Keratinocyte (primary cell): ENCODE data around the gene BHLHE23.

Experiments used
- CTCF ChIP-seq, 3 experiments: IDR thresholded peaks in 1 of 3; conservative IDR thresholded peaks in 1 of 3; optimal IDR thresholded peaks in 1 of 3; 2 replicates in 2 of 3; 3 replicates in 1 of 3; pipeline versions ENCODE3 to v1.5.1; 2011; ENCODE audit warnings: low read length in 3 of 3, mild to moderate bottlenecking in 3 of 3, moderate library complexity in 2 of 3, control low read depth in 1 of 3, inconsistent platforms in 1 of 3; ENCODE audit not compliant: insufficient read depth in 2 of 3; ENCODE audit errors: extremely low read depth in 1 of 3
- EZH2 ChIP-seq: IDR thresholded peaks from one replicate; pipeline ENCODE4 v1.6.1; 2012; ENCODE audit warnings: inconsistent platforms, mild to moderate bottlenecking, low read length, moderate library complexity

- TF ChIP-seq CTCF (optimal IDR thresholded peaks at IDR 0.05 in 1 of 3, IDR thresholded peaks at IDR 0.05 in 1 of 3, conservative IDR thresholded peaks at IDR 0.05 in 1 of 3; ENCODE audit: extremely low read depth in 1 of 3, insufficient read depth in 2 of 3, low read length in 3 of 3) (no peak), EZH2 (no peak)
Measured at GRCh38 chr20:62991863-62992262, 14.9 kb downstream of the BHLHE23 start.
